ENCODE data around the gene LMBR1. TPM values are rescaled to one million over a fixed set of nuclear protein-coding genes. Genes with fewer than 3 reads are reported as not detected.

LMBR1 gene
- total and polyA plus RNA-seq, 3 donors from 2014 or later: 73.3 to 219 (median 218) TPM

DNA sequence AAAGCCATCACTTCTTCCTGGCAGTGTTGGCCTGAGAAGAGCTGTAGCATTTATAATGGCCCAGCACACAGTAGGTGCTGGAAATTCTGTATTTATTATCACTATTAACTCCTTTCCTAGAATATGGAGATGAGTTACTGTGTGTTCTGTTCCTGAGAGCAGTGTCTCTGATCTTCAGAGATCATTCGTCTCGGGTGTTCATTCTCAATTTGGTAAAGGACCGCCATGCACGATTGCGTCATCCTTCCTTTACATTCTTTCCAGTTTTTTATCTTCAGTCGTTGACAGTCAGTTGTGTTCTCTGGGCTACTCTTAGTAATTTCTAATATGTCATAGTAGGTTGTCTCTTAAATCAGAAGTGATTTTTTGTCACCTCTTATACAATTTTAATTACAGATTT, 233.8 kb downstream of the LMBR1 start:
- Histone ChIP-seq H3K36me3 (ENCODE audit: low read depth, missing control alignments) (no peaks in the 10 kb centered on the region), H3K4me3 (no peak overlapping the region), H3K27ac (no peak overlapping the region), H3K9me3 (no peaks in the 10 kb centered on the region), H3K4me1 (no peaks in the 10 kb centered on the region), H3K27me3 (no peaks in the 10 kb centered on the region)
- DNase-seq: no peak
- intact Hi-C loops (cut with DNase I; ENCODE audit: low total_unique reads): no loop called here
- TF ChIP-seq, protein P1, sequence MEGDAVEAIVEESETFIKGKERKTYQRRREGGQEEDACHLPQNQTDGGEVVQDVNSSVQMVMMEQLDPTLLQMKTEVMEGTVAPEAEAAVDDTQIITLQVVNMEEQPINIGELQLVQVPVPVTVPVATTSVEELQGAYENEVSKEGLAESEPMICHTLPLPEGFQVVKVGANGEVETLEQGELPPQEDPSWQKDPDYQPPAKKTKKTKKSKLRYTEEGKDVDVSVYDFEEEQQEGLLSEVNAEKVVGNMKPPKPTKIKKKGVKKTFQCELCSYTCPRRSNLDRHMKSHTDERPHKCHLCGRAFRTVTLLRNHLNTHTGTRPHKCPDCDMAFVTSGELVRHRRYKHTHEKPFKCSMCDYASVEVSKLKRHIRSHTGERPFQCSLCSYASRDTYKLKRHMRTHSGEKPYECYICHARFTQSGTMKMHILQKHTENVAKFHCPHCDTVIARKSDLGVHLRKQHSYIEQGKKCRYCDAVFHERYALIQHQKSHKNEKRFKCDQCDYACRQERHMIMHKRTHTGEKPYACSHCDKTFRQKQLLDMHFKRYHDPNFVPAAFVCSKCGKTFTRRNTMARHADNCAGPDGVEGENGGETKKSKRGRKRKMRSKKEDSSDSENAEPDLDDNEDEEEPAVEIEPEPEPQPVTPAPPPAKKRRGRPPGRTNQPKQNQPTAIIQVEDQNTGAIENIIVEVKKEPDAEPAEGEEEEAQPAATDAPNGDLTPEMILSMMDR (IDR thresholded peaks at IDR 0.05): no peak
- TF ChIP-seq POLR2A (IDR thresholded peaks at IDR 0.05): no peak
- WGBS, 2 donors: 81 to 85% methylated on average over 6 of the region's 6 CpGs

DNA sequence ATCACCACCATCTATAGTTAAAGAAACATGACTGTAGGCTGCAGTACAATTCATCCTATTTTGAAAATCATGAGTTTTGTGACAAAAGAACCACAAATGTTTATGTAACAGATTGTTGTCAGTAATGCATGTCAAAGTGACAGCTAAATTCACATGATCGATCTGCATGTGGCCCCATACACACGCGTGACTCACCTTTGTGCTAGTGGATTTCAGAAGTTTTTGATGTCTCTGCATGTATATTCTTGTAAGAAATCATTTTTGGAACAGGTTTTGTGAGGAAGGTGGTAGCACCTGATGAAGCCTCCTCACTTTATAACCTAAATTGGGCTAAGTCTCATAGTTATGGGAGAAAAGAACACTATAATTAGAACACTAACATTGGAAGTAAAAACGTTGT, 235.3 kb downstream of the LMBR1 start:
- intact Hi-C loops (cut with DNase I; ENCODE audit: low total_unique reads): no loop called here
- TF ChIP-seq POLR2A (IDR thresholded peaks at IDR 0.05): no peak
- TF ChIP-seq, protein P1 (IDR thresholded peaks at IDR 0.05): no peak
- Histone ChIP-seq H3K4me3 (no peak overlapping the region), H3K4me1 (no peaks in the 10 kb centered on the region), H3K36me3 (ENCODE audit: low read depth, missing control alignments) (no peaks in the 10 kb centered on the region), H3K9me3 (no peaks in the 10 kb centered on the region), H3K27ac (no peak overlapping the region), H3K27me3 (no peaks in the 10 kb centered on the region)
- DNase-seq: no peak
- WGBS, 2 donors: 85 to 92% methylated on average over 4 of the region's 4 CpGs

DNA sequence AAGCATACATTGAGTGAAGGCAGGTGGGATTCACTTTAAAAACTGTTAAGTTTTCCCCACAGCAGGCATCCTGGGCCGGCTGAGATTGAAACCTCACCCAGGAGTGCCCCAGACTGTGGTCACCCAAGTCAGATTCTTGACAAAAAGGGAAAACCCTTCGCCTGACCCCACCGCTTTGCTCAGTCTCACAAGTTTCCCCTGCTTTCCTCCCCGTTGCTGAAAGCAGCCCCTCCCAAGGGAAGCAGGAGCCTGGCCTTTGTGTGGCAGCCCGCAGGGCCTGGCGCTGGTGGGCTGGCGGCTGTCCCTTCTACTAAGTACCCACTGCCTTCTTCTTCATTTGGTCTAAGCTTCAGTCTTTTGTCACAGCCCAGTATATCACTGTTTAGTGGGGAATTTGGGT, 236.4 kb downstream of the LMBR1 start:
- Histone ChIP-seq H3K4me1 (no peaks in the 10 kb centered on the region), H3K9me3 (no peaks in the 10 kb centered on the region), H3K27me3 (no peaks in the 10 kb centered on the region), H3K27ac (no peak overlapping the region), H3K36me3 (ENCODE audit: low read depth, missing control alignments) (no peaks in the 10 kb centered on the region), H3K4me3 (no peak overlapping the region)
- 74 to 78% methylated on average over 7 of the region's 7 CpGs for WGBS, 2 donors
- intact Hi-C loops (cut with DNase I; ENCODE audit: low total_unique reads): no loop called here
- no peak for DNase-seq
- TF ChIP-seq POLR2A (IDR thresholded peaks at IDR 0.05): no peak
- TF ChIP-seq, protein P1 (IDR thresholded peaks at IDR 0.05): no peak

DNA sequence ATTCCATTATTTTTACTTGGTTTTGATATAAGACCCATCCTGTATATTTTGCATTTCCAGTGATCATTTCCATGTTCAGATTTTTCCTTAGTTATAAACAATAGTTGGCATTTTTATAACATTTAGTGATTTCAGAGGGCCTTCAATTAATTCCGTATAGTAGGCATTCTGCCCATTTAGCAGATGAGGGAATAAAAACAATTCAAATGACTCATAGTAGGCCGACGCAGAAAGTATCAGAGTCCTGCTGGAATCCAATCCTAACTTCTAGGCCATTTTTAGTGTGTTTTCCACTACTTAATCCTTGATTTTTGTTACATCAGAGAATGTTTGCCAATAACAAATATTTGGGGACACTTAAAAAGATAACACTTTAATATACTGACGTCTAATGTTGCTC, 237.0 kb downstream of the LMBR1 start:
- TF ChIP-seq, protein P1 (IDR thresholded peaks at IDR 0.05): no peak
- no peak for TF ChIP-seq POLR2A (IDR thresholded peaks at IDR 0.05)
- no peak overlapping the region for H3K27ac ChIP-seq
- H3K9me3 ChIP-seq: no peaks in the 10 kb centered on the region
- H3K4me3 ChIP-seq: no peak overlapping the region
- intact Hi-C loops (cut with DNase I; ENCODE audit: low total_unique reads): no loop called here
- DNase-seq: no peak
- WGBS, 2 donors: 79 to 80% methylated on average over 4 of the region's 4 CpGs
- H3K27me3 ChIP-seq: no peaks in the 10 kb centered on the region
- no peaks in the 10 kb centered on the region for H3K36me3 ChIP-seq (ENCODE audit: low read depth, missing control alignments)
- no peaks in the 10 kb centered on the region for H3K4me1 ChIP-seq

DNA sequence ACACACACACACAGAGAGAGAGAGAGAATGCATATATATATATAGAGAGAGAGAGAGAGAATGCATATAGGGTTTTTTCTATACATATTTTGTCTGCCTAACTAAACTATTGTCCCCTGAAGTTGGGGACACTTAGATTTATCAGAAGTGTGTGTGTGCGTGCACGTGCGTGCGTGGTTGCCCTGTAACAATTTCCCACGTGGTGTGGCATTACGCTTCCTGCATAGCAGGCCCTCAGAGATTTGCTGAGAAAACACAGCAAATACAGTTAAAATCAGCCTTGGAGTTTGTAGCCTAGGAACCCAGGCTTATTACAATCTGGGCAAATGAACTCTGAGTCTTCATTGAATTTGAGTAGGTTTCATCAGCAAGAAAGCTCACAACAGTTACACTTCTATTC, 237.7 kb downstream of the LMBR1 start:
- Histone ChIP-seq H3K27me3 (no peaks in the 10 kb centered on the region), H3K27ac (no peak overlapping the region), H3K9me3 (no peaks in the 10 kb centered on the region), H3K4me1 (no peaks in the 10 kb centered on the region), H3K4me3 (no peak overlapping the region), H3K36me3 (ENCODE audit: low read depth, missing control alignments) (no peaks in the 10 kb centered on the region)
- whole genome bisulfite sequencing, 2 donors: 89 to 92% methylated on average over 6 of the region's 6 CpGs
- TF ChIP-seq POLR2A (IDR thresholded peaks at IDR 0.05): no peak
- TF ChIP-seq, protein P1 (IDR thresholded peaks at IDR 0.05): no peak
- DNase-seq: no peak
- intact Hi-C loops (cut with DNase I; ENCODE audit: low total_unique reads): no loop called here

Measured in testis (tissue), 3 donors.